ENCODE results near the gene MEI4.

Gene MEI4

GRCh38 chr6:77815531-77815930 lies 162.7 kb downstream of the MEI4 start:
- no peak overlapping the region for H3K4me2 ChIP-seq (ENCODE audit: low read depth, low read length)
- H3F3A ChIP-seq (ENCODE audit: insufficient read depth, low read length), result no peaks in the 10 kb centered on the region
- no peak overlapping the region for H3K27ac ChIP-seq (ENCODE audit: low read length)
- H3K4me1 ChIP-seq (ENCODE audit: low read length), result 0 out of 2 replicates have a peak, but pooled peaks cover 3% of the 10 kb centered on the region
- TF ChIP-seq CTCF (IDR thresholded peaks at IDR 0.05; ENCODE audit: low read length) (no peak), EZH2phosphoT487 (IDR thresholded peaks at IDR 0.05; ENCODE audit: low read length) (no peak), EZH2 (optimal IDR thresholded peaks at IDR 0.05; ENCODE audit: low read depth, low read length) (no peak)
- H3K9me3 ChIP-seq (replicated peaks; ENCODE audit: insufficient read depth, low read length), result no peaks in the 10 kb centered on the region
- H3K36me3 ChIP-seq (replicated peaks; ENCODE audit: insufficient read depth, low read length), result no peaks in the 10 kb centered on the region
- no peak for DNase-seq
- H3K79me2 ChIP-seq (ENCODE audit: low read length), result no peaks in the 10 kb centered on the region
- H3K27me3 ChIP-seq (replicated peaks; ENCODE audit: insufficient read depth, low read length), result no peaks in the 10 kb centered on the region
- no peak overlapping the region for H2AFZ ChIP-seq (ENCODE audit: low read length)
- H4K20me1 ChIP-seq (ENCODE audit: insufficient read depth, low read length), result no peaks in the 10 kb centered on the region
- H3K9ac ChIP-seq (ENCODE audit: low read length), result no peak overlapping the region
- H3K9me2 ChIP-seq (replicated peaks; ENCODE audit: insufficient read depth, low read length), result no peaks in the 10 kb centered on the region
- no peak overlapping the region for H3K4me3 ChIP-seq (ENCODE audit: low read length)

GRCh38 chr6:77816766-77817270 lies 164.0 kb downstream of the MEI4 start:
- Histone ChIP-seq H3K4me2 (ENCODE audit: low read depth, low read length) (no peak overlapping the region), H3K9me2 (replicated peaks; ENCODE audit: insufficient read depth, low read length) (no peaks in the 10 kb centered on the region), H3K79me2 (ENCODE audit: low read length) (no peaks in the 10 kb centered on the region), H3K4me3 (ENCODE audit: low read length) (no peak overlapping the region), H3K27ac (ENCODE audit: low read length) (no peak overlapping the region), H2AFZ (ENCODE audit: low read length) (no peak overlapping the region), H4K20me1 (ENCODE audit: insufficient read depth, low read length) (no peaks in the 10 kb centered on the region), H3K9me3 (replicated peaks; ENCODE audit: insufficient read depth, low read length) (no peaks in the 10 kb centered on the region), H3K36me3 (replicated peaks; ENCODE audit: insufficient read depth, low read length) (no peaks in the 10 kb centered on the region), H3K27me3 (replicated peaks; ENCODE audit: insufficient read depth, low read length) (no peaks in the 10 kb centered on the region), H3F3A (ENCODE audit: insufficient read depth, low read length) (no peaks in the 10 kb centered on the region), H3K4me1 (ENCODE audit: low read length) (0 out of 2 replicates have a peak, but pooled peaks cover 3% of the 10 kb centered on the region), H3K9ac (ENCODE audit: low read length) (no peak overlapping the region)
- DNase-seq, result no peak
- no peak for TF ChIP-seq CTCF (IDR thresholded peaks at IDR 0.05; ENCODE audit: low read length)
- TF ChIP-seq EZH2phosphoT487 (IDR thresholded peaks at IDR 0.05; ENCODE audit: low read length), result no peak
- TF ChIP-seq EZH2 (optimal IDR thresholded peaks at IDR 0.05; ENCODE audit: low read depth, low read length), result no peak

GRCh38 chr6:77822265-77822664 lies 169.4 kb downstream of the MEI4 start:
- H4K20me1 ChIP-seq (ENCODE audit: insufficient read depth, low read length), result no peaks in the 10 kb centered on the region
- 0 out of 2 replicates have a peak, but pooled peaks cover 3% of the 10 kb centered on the region for H3K4me1 ChIP-seq (ENCODE audit: low read length)
- no peaks in the 10 kb centered on the region for H3K36me3 ChIP-seq (replicated peaks; ENCODE audit: insufficient read depth, low read length)
- no peak overlapping the region for H3K27ac ChIP-seq (ENCODE audit: low read length)
- H3K4me3 ChIP-seq (ENCODE audit: low read length), result no peak overlapping the region
- TF ChIP-seq CTCF (IDR thresholded peaks at IDR 0.05; ENCODE audit: low read length) (no peak), EZH2 (optimal IDR thresholded peaks at IDR 0.05; ENCODE audit: low read depth, low read length) (no peak), EZH2phosphoT487 (IDR thresholded peaks at IDR 0.05; ENCODE audit: low read length) (no peak)
- no peak overlapping the region for H3K9ac ChIP-seq (ENCODE audit: low read length)
- no peaks in the 10 kb centered on the region for H3K9me3 ChIP-seq (replicated peaks; ENCODE audit: insufficient read depth, low read length)
- DNase-seq, result no peak
- no peaks in the 10 kb centered on the region for H3K9me2 ChIP-seq (replicated peaks; ENCODE audit: insufficient read depth, low read length)
- H3K4me2 ChIP-seq (ENCODE audit: low read depth, low read length), result no peak overlapping the region
- no peaks in the 10 kb centered on the region for H3K79me2 ChIP-seq (ENCODE audit: low read length)
- no peaks in the 10 kb centered on the region for H3F3A ChIP-seq (ENCODE audit: insufficient read depth, low read length)
- H2AFZ ChIP-seq (ENCODE audit: low read length), result no peak overlapping the region
- H3K27me3 ChIP-seq (replicated peaks; ENCODE audit: insufficient read depth, low read length), result no peaks in the 10 kb centered on the region
